Measurements from ENCODE around the gene SENP8.

DNA sequence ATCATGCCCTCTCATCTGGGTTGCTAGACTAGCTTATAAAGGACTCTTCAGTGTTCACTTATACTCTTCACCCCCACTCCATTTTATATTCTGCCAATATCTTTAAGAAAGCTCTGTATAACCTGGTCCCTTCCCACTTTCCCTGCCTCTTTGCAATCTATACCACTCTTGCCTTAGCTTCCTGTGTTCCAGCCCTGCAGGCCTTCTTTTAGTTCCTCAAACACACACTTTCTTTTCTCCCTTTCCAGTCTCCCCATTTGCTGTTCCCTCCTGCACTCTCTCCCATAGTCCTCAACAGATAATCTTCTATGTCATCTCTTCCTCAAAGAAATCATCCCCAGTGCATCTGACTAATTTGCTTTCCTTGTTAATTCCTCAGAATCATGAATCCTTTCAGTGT, 28.7 kb downstream of the SENP8 start:
- TF ChIP-seq NFIC (IDR thresholded peaks at IDR 0.05) (no peak), CREB1 (IDR thresholded peaks at IDR 0.05; ENCODE audit: low read depth) (no peak), EP300 (IDR thresholded peaks at IDR 0.05; ENCODE audit: borderline replicate concordance) (no peak)

All from Ishikawa (cell line).